BE2C (cell line): ENCODE data around the gene KRT37.

Experiments
- DNase-seq: peaks from one replicate; pipeline ENCODE4 v3.0.0-alpha.2; 2020
- H3K27me3 ChIP-seq: fragments of 250-450 bp; sonication (Bioruptor Pico); 2 replicates; pipeline ENCODE4 v1.5.1; 2020; ENCODE audit warnings: mild to moderate bottlenecking
- H3K36me3 ChIP-seq: fragments of 250-450 bp; sonication (Bioruptor Pico); 2 replicates; pipeline ENCODE4 v1.5.1; 2020; ENCODE audit warnings: mild to moderate bottlenecking
- H3K4me1 ChIP-seq: fragments of 250-450 bp; sonication (Bioruptor Pico); 2 replicates; pipeline ENCODE4 v1.5.1; 2020
- H3K4me3 ChIP-seq: 2 replicates; pipeline ENCODE4 v1.5.1; 2011; ENCODE audit warnings: low read depth, low read length
- H3K9me3 ChIP-seq: fragments of 250-450 bp; sonication (Bioruptor Pico); 2 replicates; pipeline ENCODE4 v1.5.1; 2020
- CTCF ChIP-seq: IDR thresholded peaks from 2 replicates; pipeline ENCODE4 v1.5.1; 2012; ENCODE audit warnings: mild to moderate bottlenecking, low read depth, low read length

KRT37 gene

GRCh38 chr17:41452281-41452680 lies 27.9 kb upstream of the KRT37 start:
- Histone ChIP-seq H3K36me3 (no peaks in the 10 kb centered on the region), H3K4me3 (no peak overlapping the region), H3K27me3 (no peaks in the 10 kb centered on the region), H3K9me3 (peaks cover 6% of the 10 kb centered on the region; the same call in 1 of the 2 replicates), H3K4me1 (no peaks in the 10 kb centered on the region)
- TF ChIP-seq CTCF = no peak
- DNase-seq = no peak

GRCh38 chr17:41451154-41451728 lies 26.9 kb upstream of the KRT37 start:
- no peak for DNase-seq
- no peaks in the 10 kb centered on the region for H3K27me3 ChIP-seq
- H3K4me3 ChIP-seq = no peak overlapping the region
- no peaks in the 10 kb centered on the region for H3K36me3 ChIP-seq
- no peaks in the 10 kb centered on the region for H3K4me1 ChIP-seq
- peaks cover 6% of the 10 kb centered on the region; the same call in 1 of the 2 replicates for H3K9me3 ChIP-seq
- TF ChIP-seq CTCF = no peak

- no peaks in the 10 kb centered on the region for H3K36me3 ChIP-seq
- H3K4me1 ChIP-seq = no peaks in the 10 kb centered on the region
- TF ChIP-seq CTCF = no peak
- peaks cover 6% of the 10 kb centered on the region; the same call in 1 of the 2 replicates for H3K9me3 ChIP-seq
- no peak for DNase-seq
- no peaks in the 10 kb centered on the region for H3K27me3 ChIP-seq
- no peak overlapping the region for H3K4me3 ChIP-seq
Observed at GRCh38 chr17:41449008-41449407, 24.6 kb upstream of the KRT37 start.

GRCh38 chr17:41448506-41448905 lies 24.1 kb upstream of the KRT37 start:
- Histone ChIP-seq H3K36me3 (no peaks in the 10 kb centered on the region), H3K4me1 (no peaks in the 10 kb centered on the region), H3K4me3 (no peak overlapping the region), H3K27me3 (no peaks in the 10 kb centered on the region), H3K9me3 (peaks cover 6% of the 10 kb centered on the region; the same call in 1 of the 2 replicates)
- TF ChIP-seq CTCF = no peak
- no peak for DNase-seq

- Histone ChIP-seq H3K4me3 (no peak overlapping the region), H3K4me1 (no peaks in the 10 kb centered on the region), H3K9me3 (peaks cover 3% of the 10 kb centered on the region; the same call in 1 of the 2 replicates), H3K36me3 (no peaks in the 10 kb centered on the region), H3K27me3 (peaks cover 4% of the 10 kb centered on the region; the same call in 1 of the 2 replicates)
- no peak for TF ChIP-seq CTCF
- no peak for DNase-seq
Observed at GRCh38 chr17:41446806-41447205, 22.4 kb upstream of the KRT37 start.

- TF ChIP-seq CTCF = no peak
- Histone ChIP-seq H3K4me3 (no peak overlapping the region), H3K4me1 (no peaks in the 10 kb centered on the region), H3K9me3 (no peaks in the 10 kb centered on the region), H3K27me3 (peaks cover 4% of the 10 kb centered on the region; the same call in 1 of the 2 replicates), H3K36me3 (no peaks in the 10 kb centered on the region)
- no peak for DNase-seq
Observed at GRCh38 chr17:41444640-41445039, 20.3 kb upstream of the KRT37 start.
